ENCODE results near the gene PROCA1. TPM values are rescaled to one million over a fixed set of nuclear protein-coding genes. Genes with fewer than 3 reads are reported as not detected.

Gene PROCA1
- total RNA-seq, 2 donors from 2014 or later: 28.7 to 41.6 TPM

DNA sequence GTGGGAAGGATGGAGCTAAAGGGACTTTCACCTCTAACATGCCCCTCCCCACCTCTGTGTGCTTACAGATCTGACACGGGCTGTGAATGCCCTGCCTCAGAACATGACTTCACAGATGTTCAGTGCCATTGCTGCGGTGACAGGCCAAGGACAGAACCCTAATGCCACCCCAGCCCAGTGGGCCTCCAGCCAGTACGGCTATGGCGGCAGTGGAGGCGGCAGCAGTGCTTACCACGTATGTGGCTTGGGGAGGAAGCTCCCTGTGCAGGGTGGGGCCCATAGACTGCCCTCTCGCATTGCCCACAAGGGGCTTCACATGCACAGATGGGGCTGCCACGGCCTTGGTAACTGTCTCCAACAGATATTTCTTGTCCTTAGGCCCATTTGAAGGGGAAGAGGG lies 11.4 kb downstream of the PROCA1 start:
- Mint-ChIP-seq H3K27ac (no peak overlapping the region), H3K27me3 (ENCODE audit: insufficient read depth) (no peaks in the 10 kb centered on the region), H3K36me3 (ENCODE audit: low read depth) (peaks cover 71% of the 10 kb centered on the region), H3K4me1 (peaks cover 12% of the 10 kb centered on the region), H3K4me3 (no peak overlapping the region), H3K9me3 (no peaks in the 10 kb centered on the region)
- TF ChIP-seq, protein P1, sequence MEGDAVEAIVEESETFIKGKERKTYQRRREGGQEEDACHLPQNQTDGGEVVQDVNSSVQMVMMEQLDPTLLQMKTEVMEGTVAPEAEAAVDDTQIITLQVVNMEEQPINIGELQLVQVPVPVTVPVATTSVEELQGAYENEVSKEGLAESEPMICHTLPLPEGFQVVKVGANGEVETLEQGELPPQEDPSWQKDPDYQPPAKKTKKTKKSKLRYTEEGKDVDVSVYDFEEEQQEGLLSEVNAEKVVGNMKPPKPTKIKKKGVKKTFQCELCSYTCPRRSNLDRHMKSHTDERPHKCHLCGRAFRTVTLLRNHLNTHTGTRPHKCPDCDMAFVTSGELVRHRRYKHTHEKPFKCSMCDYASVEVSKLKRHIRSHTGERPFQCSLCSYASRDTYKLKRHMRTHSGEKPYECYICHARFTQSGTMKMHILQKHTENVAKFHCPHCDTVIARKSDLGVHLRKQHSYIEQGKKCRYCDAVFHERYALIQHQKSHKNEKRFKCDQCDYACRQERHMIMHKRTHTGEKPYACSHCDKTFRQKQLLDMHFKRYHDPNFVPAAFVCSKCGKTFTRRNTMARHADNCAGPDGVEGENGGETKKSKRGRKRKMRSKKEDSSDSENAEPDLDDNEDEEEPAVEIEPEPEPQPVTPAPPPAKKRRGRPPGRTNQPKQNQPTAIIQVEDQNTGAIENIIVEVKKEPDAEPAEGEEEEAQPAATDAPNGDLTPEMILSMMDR (conservative IDR thresholded peaks at IDR 0.05): no peak
- no peak overlapping the region for H3K9ac ChIP-seq (ENCODE audit: extremely low read depth, low read length, poor library complexity, severe bottlenecking)
- no peak for DNase-seq
- H3K27me3 ChIP-seq (ENCODE audit: control insufficient read depth, insufficient read depth, low read length, poor library complexity, severe bottlenecking): no peaks in the 10 kb centered on the region
- H3K27ac ChIP-seq (ENCODE audit: low read depth, low read length): no peak overlapping the region
- H3K4me3 ChIP-seq (ENCODE audit: low read length): no peak overlapping the region
- H3K4me1 ChIP-seq (ENCODE audit: control insufficient read depth, insufficient read depth, low read length): peaks cover 15% of the 10 kb centered on the region
- WGBS, 2 experiments (ENCODE audit: insufficient coverage in 1 of 2, insufficient read length in 1 of 2): 94 to 100% methylated on average over 8 of the region's 8 CpGs
- H3K36me3 ChIP-seq (ENCODE audit: control insufficient read depth, insufficient read depth, low read length): peaks cover 80% of the 10 kb centered on the region
- H3K9me3 ChIP-seq (ENCODE audit: control insufficient read depth, low read length): no peaks in the 10 kb centered on the region

DNA sequence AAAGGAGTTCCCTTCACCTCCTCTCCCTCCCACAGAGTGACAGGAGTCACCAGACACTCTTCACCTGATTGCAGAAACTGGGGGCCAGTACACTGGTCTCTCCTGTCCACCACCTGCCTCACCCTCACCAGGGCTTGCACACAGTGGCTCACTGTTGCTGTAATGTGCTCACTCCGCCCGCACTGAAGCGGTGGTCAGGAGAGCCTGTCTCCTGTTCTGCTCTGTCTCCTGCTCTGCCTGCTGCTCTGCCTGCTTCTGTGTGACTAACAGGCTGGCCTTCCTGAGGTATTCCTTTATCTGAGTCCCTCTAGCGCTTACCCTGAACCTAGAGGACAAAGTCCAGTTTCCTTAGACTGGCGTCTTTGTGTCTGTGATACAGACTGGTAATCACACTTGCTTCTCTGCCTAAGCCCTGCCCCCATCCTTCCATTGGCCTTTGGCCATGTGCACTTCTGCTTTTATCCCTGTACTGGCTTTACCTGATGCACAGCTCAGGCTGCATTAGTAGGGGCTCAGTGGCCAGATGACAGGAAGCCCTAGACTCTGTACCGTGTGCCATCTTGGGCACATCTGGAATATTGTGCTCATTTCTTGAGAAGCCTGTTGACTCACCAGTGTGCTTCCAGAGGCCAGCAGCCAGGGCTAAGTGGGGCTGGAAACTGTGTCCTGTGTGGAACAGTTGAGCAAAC lies 13.3 kb downstream of the PROCA1 start:
- Histone ChIP-seq H3K27ac (ENCODE audit: low read depth, low read length) (no peak overlapping the region), H3K36me3 (ENCODE audit: control insufficient read depth, insufficient read depth, low read length) (peaks cover 95% of the 10 kb centered on the region), H3K27me3 (ENCODE audit: control insufficient read depth, insufficient read depth, low read length, poor library complexity, severe bottlenecking) (no peaks in the 10 kb centered on the region), H3K9me3 (ENCODE audit: control insufficient read depth, low read length) (no peaks in the 10 kb centered on the region), H3K4me3 (ENCODE audit: low read length) (peak overlapping the region; percentile 46), H3K9ac (ENCODE audit: extremely low read depth, low read length, poor library complexity, severe bottlenecking) (peak overlapping the region; percentile 31), H3K4me1 (ENCODE audit: control insufficient read depth, insufficient read depth, low read length) (peaks cover 12% of the 10 kb centered on the region)
- Mint-ChIP-seq H3K4me3 (peak overlapping the region; percentile 12), H3K27ac (peak overlapping the region; percentile 93), H3K36me3 (ENCODE audit: low read depth) (peaks cover 87% of the 10 kb centered on the region), H3K27me3 (ENCODE audit: insufficient read depth) (no peaks in the 10 kb centered on the region), H3K9me3 (no peaks in the 10 kb centered on the region), H3K4me1 (peaks cover 2% of the 10 kb centered on the region)
- DNase-seq: no peak
- WGBS, 2 experiments (ENCODE audit: insufficient coverage in 1 of 2, insufficient read length in 1 of 2): 87 to 94% methylated on average over 6 of the region's 6 CpGs
- TF ChIP-seq, protein P1 (conservative IDR thresholded peaks at IDR 0.05): no peak

DNA sequence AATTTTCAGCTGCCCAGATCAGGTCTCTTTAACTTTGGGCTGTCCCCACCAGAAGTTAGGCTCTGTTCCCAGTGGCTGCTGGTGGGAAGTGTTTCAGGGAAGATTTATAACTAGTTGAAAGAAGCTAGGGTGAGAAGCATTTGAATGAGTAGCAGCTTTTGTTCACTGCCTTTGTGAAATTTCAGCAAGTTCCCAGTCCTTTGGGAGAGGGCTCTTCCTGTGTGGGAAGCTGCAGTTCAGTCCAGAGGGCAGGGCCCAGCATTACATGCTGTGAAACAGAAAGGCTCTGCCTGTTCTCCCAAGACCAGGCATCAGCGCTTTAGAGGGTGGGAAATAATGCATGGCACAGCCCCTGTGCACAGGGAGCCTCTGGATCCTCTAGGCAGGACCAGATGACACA lies 17.8 kb downstream of the PROCA1 start:
- Mint-ChIP-seq H3K27ac (no peak overlapping the region), H3K4me3 (no peak overlapping the region), H3K4me1 (peaks cover 2% of the 10 kb centered on the region), H3K9me3 (no peaks in the 10 kb centered on the region), H3K36me3 (ENCODE audit: low read depth) (peaks cover 86% of the 10 kb centered on the region), H3K27me3 (ENCODE audit: insufficient read depth) (no peaks in the 10 kb centered on the region)
- Histone ChIP-seq H3K36me3 (ENCODE audit: control insufficient read depth, insufficient read depth, low read length) (peaks cover 88% of the 10 kb centered on the region), H3K9ac (ENCODE audit: extremely low read depth, low read length, poor library complexity, severe bottlenecking) (no peak overlapping the region), H3K4me1 (ENCODE audit: control insufficient read depth, insufficient read depth, low read length) (peaks cover 12% of the 10 kb centered on the region), H3K27ac (ENCODE audit: low read depth, low read length) (no peak overlapping the region), H3K27me3 (ENCODE audit: control insufficient read depth, insufficient read depth, low read length, poor library complexity, severe bottlenecking) (no peaks in the 10 kb centered on the region), H3K9me3 (ENCODE audit: control insufficient read depth, low read length) (no peaks in the 10 kb centered on the region), H3K4me3 (ENCODE audit: low read length) (no peak overlapping the region)
- TF ChIP-seq, protein P1 (conservative IDR thresholded peaks at IDR 0.05): no peak
- 96% methylated on average over 1 of the region's 1 CpG; no CpG with 5 or more reads in 1 of the 2 experiments for WGBS, 2 experiments (ENCODE audit: insufficient coverage in 1 of 2, insufficient read length in 1 of 2)
- DNase-seq: no peak
